VCaP (cell line): Measurements from ENCODE around the gene NFIA.

Experiments used
- H3K27ac ChIP-seq: fragments of 450-650 bp; 2 replicates; pipeline ENCODE4 v1.5.1; 2017
- TF ChIP-seq, protein P1 (sequence below): fragments of 450-650 bp; conservative IDR thresholded peaks from 2 replicates; pipeline ENCODE4 v1.5.1; 2017; ENCODE audit warnings: mild to moderate bottlenecking, moderate library complexity

NFIA gene

GRCh38 chr1:61362351-61362750 is 280.0 kb downstream of the NFIA start:
- TF ChIP-seq, protein P1, sequence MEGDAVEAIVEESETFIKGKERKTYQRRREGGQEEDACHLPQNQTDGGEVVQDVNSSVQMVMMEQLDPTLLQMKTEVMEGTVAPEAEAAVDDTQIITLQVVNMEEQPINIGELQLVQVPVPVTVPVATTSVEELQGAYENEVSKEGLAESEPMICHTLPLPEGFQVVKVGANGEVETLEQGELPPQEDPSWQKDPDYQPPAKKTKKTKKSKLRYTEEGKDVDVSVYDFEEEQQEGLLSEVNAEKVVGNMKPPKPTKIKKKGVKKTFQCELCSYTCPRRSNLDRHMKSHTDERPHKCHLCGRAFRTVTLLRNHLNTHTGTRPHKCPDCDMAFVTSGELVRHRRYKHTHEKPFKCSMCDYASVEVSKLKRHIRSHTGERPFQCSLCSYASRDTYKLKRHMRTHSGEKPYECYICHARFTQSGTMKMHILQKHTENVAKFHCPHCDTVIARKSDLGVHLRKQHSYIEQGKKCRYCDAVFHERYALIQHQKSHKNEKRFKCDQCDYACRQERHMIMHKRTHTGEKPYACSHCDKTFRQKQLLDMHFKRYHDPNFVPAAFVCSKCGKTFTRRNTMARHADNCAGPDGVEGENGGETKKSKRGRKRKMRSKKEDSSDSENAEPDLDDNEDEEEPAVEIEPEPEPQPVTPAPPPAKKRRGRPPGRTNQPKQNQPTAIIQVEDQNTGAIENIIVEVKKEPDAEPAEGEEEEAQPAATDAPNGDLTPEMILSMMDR = no peak
- H3K27ac ChIP-seq = no peak overlapping the region

DNA sequence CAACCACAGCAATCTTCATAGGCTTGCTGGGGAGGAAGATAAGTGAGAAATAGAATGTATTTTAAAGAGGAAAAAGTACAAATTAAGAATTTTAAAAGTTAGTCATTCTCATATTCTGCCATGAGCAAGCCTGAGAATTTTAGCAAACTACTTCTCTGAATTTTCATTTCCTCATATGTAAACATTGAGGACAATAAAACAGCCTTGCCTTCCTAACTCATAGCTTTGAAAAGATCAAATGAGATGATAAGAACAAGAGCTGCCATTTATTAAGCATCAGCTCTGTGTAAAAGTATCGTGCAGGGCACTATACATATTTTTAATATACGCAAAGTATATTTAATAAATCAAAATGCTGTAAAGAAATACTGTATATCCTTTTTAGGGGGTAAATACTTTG is 286.0 kb downstream of the NFIA start:
- no peak overlapping the region for H3K27ac ChIP-seq
- TF ChIP-seq, protein P1 = no peak

DNA sequence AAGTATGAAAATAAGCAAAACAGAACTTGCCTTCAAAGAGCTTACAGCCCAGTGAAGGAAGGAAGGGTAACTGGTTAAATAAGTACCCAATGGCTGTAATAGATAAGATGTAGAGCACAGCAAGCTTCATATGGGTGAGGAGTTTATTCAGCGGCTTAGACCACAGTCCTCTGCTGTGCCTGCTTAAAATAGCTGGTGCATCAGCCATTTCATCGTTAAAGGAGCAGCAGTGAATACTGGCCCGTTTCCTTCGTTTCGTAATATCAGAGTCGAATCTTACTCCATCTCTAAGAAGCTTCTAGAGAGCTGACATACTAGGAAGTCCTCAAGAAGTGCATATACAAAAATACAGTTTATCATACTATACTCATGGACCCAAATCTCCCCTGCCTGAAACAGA is 286.5 kb downstream of the NFIA start:
- no peak overlapping the region for H3K27ac ChIP-seq
- TF ChIP-seq, protein P1 = no peak

- TF ChIP-seq, protein P1 = no peak
These were observed 288.0 kb downstream of the NFIA start for GRCh38 chr1:61370177-61370912.

GRCh38 chr1:61370913-61371279 is 288.5 kb downstream of the NFIA start:
- no peak overlapping the region for H3K27ac ChIP-seq
- TF ChIP-seq, protein P1 = no peak

More at GRCh38 chr1:61370177-61370912, 288.0 kb downstream of the NFIA start:
- no peak overlapping the region for H3K27ac ChIP-seq

DNA sequence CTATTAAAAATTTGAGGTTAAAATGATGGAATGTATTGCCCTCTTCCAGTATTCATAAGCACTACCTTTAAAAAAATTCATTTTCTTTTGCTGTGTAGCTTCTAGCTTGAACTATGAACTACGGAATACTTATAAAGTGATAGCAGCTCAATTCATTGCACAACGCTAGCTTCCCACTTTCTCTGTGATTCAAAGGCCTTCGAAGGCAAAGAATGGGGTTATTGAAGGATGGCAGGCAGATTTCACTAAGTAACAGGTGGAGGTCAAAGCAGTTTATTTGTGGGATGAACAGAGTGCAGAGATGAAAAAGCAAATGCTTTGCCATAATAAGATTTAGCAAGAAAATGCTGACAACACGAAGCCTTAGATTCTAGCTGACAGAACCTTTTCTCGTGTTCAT is 290.6 kb downstream of the NFIA start:
- TF ChIP-seq, protein P1 = no peak
- H3K27ac ChIP-seq = no peak overlapping the region

- TF ChIP-seq, protein P1 = no peak
- H3K27ac ChIP-seq = no peak overlapping the region
These were observed 291.8 kb downstream of the NFIA start for GRCh38 chr1:61374156-61374555.
